Tibial nerve (tissue), 4 donors: ENCODE results near the gene AOAH. TPM values are rescaled to one million over a fixed set of nuclear protein-coding genes. Genes with fewer than 3 reads are reported as not detected.

Source experiments
- DNase-seq, 2 donors: peaks; one replicate each; pipeline ENCODE4 v3.0.0-alpha.2; 2019; ENCODE audit warnings: low spot score in 2 of 2
- H3K27ac ChIP-seq, 4 donors: fragments of 200-600 bp; sonication (generic) in 3 of 4; one replicate each; pipeline ENCODE4 v1.5.1; 2017 to 2019; ENCODE audit warnings: mild to moderate bottlenecking in 1 of 4
- H3K27me3 ChIP-seq, 2 donors: fragments of 200-600 bp; sonication (generic) in 1 of 2; one replicate each; pipeline versions ENCODE4 v1.5.1 to v1.6.0; 2017 to 2019
- H3K36me3 ChIP-seq, 3 donors: fragments of 200-600 bp; sonication (generic); one replicate each; pipeline ENCODE4 v1.5.1; 2018 to 2019
- H3K4me1 ChIP-seq, 4 donors: fragments of 200-600 bp; sonication (generic) in 3 of 4; one replicate each; pipeline ENCODE4 v1.5.1; 2017 to 2019
- H3K4me3 ChIP-seq, 4 donors: fragments of 200-600 bp; sonication (generic) in 3 of 4; one replicate each; pipeline ENCODE4 v1.5.1; 2017 to 2019; ENCODE audit warnings: mild to moderate bottlenecking in 1 of 4, moderate library complexity in 1 of 4
- H3K9me3 ChIP-seq, 4 donors: fragments of 200-600 bp; sonication (generic) in 3 of 4; one replicate each; pipeline ENCODE4 v1.5.1; 2017 to 2019
- EP300 ChIP-seq, 2 donors: sonication (generic); formaldehyde crosslinking; IDR thresholded peaks; one replicate each; pipeline ENCODE4 v1.6.1; 2017; ENCODE audit warnings: antibody characterized with exemption in 2 of 2, mild to moderate bottlenecking in 1 of 2
- POLR2A ChIP-seq, 2 donors: fragments of 450-650 bp; IDR thresholded peaks; one replicate each; pipeline ENCODE4 v1.6.1; 2017; ENCODE audit warnings: antibody characterized with exemption in 2 of 2, mild to moderate bottlenecking in 2 of 2, moderate library complexity in 2 of 2
- WGBS, 2 donors: methylation state at CpG; one replicate each; pipeline ENCODE4 v1.1.5; 2018; 5-methylcytosine and 5-hydroxymethylcytosine counted together
- total RNA-seq, 4 donors: library from RNA; depleted of rRNA; stranded (reverse); fragments of >200 nt; gene quantifications; one replicate each; pipeline ENCODE4 v1.1.0, GENCODE V29; 2016
- TF ChIP-seq, protein P1 (sequence below), 5 experiments: fragments of 200-600 bp in 3 of 5; fragments of 450-650 bp in 2 of 5; sonication (generic) in 3 of 5; IDR thresholded peaks; one replicate each; pipeline ENCODE4 v1.5.1; 2016 to 2019; ENCODE audit warnings: antibody characterized with exemption in 5 of 5, mild to moderate bottlenecking in 3 of 5, moderate library complexity in 2 of 5

AOAH gene
- total RNA-seq, 4 donors from 2014 or later: 7.5 to 17.8 (median 9.1) TPM

- Histone ChIP-seq H3K27me3 (no peaks in the 10 kb centered on the region), H3K9me3 (no peaks in the 10 kb centered on the region), H3K4me1 (no peaks in the 10 kb centered on the region), H3K36me3 (no peaks in the 10 kb centered on the region), H3K27ac (no peak overlapping the region), H3K4me3 (no peak overlapping the region)
- no peak for DNase-seq
- WGBS, 2 donors: 62 to 70% methylated on average over 4 of the region's 4 CpGs
- no peak for TF ChIP-seq POLR2A (IDR thresholded peaks at IDR 0.05)
- TF ChIP-seq, protein P1, sequence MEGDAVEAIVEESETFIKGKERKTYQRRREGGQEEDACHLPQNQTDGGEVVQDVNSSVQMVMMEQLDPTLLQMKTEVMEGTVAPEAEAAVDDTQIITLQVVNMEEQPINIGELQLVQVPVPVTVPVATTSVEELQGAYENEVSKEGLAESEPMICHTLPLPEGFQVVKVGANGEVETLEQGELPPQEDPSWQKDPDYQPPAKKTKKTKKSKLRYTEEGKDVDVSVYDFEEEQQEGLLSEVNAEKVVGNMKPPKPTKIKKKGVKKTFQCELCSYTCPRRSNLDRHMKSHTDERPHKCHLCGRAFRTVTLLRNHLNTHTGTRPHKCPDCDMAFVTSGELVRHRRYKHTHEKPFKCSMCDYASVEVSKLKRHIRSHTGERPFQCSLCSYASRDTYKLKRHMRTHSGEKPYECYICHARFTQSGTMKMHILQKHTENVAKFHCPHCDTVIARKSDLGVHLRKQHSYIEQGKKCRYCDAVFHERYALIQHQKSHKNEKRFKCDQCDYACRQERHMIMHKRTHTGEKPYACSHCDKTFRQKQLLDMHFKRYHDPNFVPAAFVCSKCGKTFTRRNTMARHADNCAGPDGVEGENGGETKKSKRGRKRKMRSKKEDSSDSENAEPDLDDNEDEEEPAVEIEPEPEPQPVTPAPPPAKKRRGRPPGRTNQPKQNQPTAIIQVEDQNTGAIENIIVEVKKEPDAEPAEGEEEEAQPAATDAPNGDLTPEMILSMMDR (IDR thresholded peaks at IDR 0.05): no peak
- TF ChIP-seq EP300 (IDR thresholded peaks at IDR 0.05): no peak
These were observed 79.5 kb downstream of the AOAH start for GRCh38 chr7:36644625-36645422.

GRCh38 chr7:36642414-36642813, 81.9 kb downstream of the AOAH start:
- TF ChIP-seq POLR2A (IDR thresholded peaks at IDR 0.05) (no peak), EP300 (IDR thresholded peaks at IDR 0.05) (no peak)
- TF ChIP-seq, protein P1 (IDR thresholded peaks at IDR 0.05): no peak
- Histone ChIP-seq H3K36me3 (no peaks in the 10 kb centered on the region), H3K4me3 (no peak overlapping the region), H3K27ac (no peak overlapping the region), H3K4me1 (no peaks in the 10 kb centered on the region), H3K9me3 (no peaks in the 10 kb centered on the region), H3K27me3 (no peaks in the 10 kb centered on the region)
- WGBS, 2 donors: 56 to 57% methylated on average over 4 of the region's 4 CpGs
- DNase-seq: no peak

DNA sequence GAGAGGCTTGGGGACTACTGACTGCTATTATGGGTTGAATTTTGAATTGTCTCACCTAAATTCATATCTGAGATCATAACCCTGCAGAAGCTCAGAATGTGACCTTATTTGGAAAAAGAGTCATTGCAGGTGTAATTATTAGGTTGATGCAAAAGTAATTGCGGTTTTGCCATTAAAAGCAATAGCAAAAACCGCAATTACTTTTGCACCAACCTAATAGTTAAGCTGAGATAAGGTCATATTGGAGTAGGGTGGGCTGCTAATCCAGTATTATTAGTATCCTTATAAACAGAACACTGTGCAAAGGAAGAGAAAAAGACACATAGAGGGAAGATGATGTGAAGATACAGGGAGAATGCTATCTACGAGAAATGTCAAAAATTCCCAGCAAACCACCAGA, 82.3 kb downstream of the AOAH start:
- no peak overlapping the region for H3K4me3 ChIP-seq
- H3K27me3 ChIP-seq: no peaks in the 10 kb centered on the region
- DNase-seq: no peak
- H3K27ac ChIP-seq: no peak overlapping the region
- TF ChIP-seq POLR2A (IDR thresholded peaks at IDR 0.05) (no peak), EP300 (IDR thresholded peaks at IDR 0.05) (no peak)
- TF ChIP-seq, protein P1 (IDR thresholded peaks at IDR 0.05): no peak
- H3K9me3 ChIP-seq: no peaks in the 10 kb centered on the region
- 81% methylated on average over 3 of the region's 3 CpGs for WGBS, 2 donors
- no peaks in the 10 kb centered on the region for H3K4me1 ChIP-seq
- H3K36me3 ChIP-seq: no peaks in the 10 kb centered on the region

GRCh38 chr7:36640682-36641081, 83.6 kb downstream of the AOAH start:
- WGBS, 2 donors: 95 to 100% methylated on average over 4 of the region's 4 CpGs
- no peaks in the 10 kb centered on the region for H3K27me3 ChIP-seq
- H3K9me3 ChIP-seq: no peaks in the 10 kb centered on the region
- DNase-seq: no peak
- H3K36me3 ChIP-seq: no peaks in the 10 kb centered on the region
- no peak overlapping the region for H3K27ac ChIP-seq
- no peaks in the 10 kb centered on the region for H3K4me1 ChIP-seq
- no peak overlapping the region for H3K4me3 ChIP-seq
- TF ChIP-seq POLR2A (IDR thresholded peaks at IDR 0.05) (no peak), EP300 (IDR thresholded peaks at IDR 0.05) (no peak)
- TF ChIP-seq, protein P1 (IDR thresholded peaks at IDR 0.05): no peak

DNA sequence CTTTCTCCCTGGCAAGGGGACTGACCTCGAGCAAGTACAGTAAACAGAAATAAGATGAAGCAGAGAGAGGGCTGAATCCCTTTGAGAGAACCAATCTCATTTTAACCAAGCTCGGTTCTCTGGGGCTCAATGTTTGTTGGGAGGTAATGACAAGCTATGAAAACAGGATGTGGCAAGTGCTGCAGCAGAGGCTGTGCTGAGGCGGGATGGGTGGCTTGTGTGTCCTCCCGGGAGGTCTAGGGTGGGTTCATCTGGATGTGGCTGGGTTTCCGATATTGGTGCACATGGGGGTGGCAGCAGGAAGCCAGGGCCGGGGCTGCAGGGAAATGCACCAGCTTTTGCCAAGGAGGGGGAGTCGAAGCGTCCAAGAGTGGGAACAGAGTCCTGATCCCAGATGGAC, 84.5 kb downstream of the AOAH start:
- no peak overlapping the region for H3K27ac ChIP-seq
- no peaks in the 10 kb centered on the region for H3K36me3 ChIP-seq
- no peaks in the 10 kb centered on the region for H3K27me3 ChIP-seq
- 61 to 66% methylated on average over 8 of the region's 8 CpGs for WGBS, 2 donors
- no peak for DNase-seq
- no peaks in the 10 kb centered on the region for H3K4me1 ChIP-seq
- TF ChIP-seq EP300 (IDR thresholded peaks at IDR 0.05) (no peak), POLR2A (IDR thresholded peaks at IDR 0.05) (no peak)
- TF ChIP-seq, protein P1 (IDR thresholded peaks at IDR 0.05): no peak
- no peaks in the 10 kb centered on the region for H3K9me3 ChIP-seq
- no peak overlapping the region for H3K4me3 ChIP-seq
